ACC112 (cell line): Measurements from ENCODE around the gene ETFB.

Experiments used
- H2AFZ ChIP-seq: fragments of 200-600 bp; sonication (generic); one replicate; pipeline ENCODE4 v1.6.0; 2017; ENCODE audit warnings: antibody characterized with exemption, low read length; ENCODE audit not compliant: unreplicated experiment
- H3K27ac ChIP-seq: fragments of 200-600 bp; sonication (generic); 2 replicates; pipeline ENCODE4 v1.5.1; 2014; ENCODE audit warnings: low read depth, mild to moderate bottlenecking, antibody characterized with exemption, low read length, moderate library complexity
- H3K27me3 ChIP-seq: fragments of 200-600 bp; sonication (generic); 2 replicates; pipeline ENCODE4 v1.6.1; 2014; ENCODE audit warnings: mild to moderate bottlenecking, antibody characterized with exemption, low read length, moderate library complexity, mixed read lengths; ENCODE audit not compliant: insufficient read depth
- H3K36me3 ChIP-seq: fragments of 200-600 bp; sonication (generic); 2 replicates; pipeline ENCODE4 v1.6.1; 2016; ENCODE audit warnings: mild to moderate bottlenecking, antibody characterized with exemption, low read length, moderate library complexity, mixed read lengths; ENCODE audit not compliant: insufficient read depth
- H3K4me1 ChIP-seq: fragments of 200-600 bp; sonication (generic); one replicate; pipeline ENCODE4 v1.6.1; 2016; ENCODE audit warnings: low read length, mixed read lengths; ENCODE audit not compliant: insufficient read depth, unreplicated experiment, control insufficient read depth
- H3K4me3 ChIP-seq: fragments of 200-600 bp; sonication (generic); 2 replicates; pipeline ENCODE4 v1.5.1; 2014; ENCODE audit warnings: mild to moderate bottlenecking, low read depth, low read length
- H3K79me2 ChIP-seq: fragments of 200-600 bp; sonication (generic); one replicate; pipeline ENCODE4 v1.6.0; 2016; ENCODE audit warnings: low read length; ENCODE audit not compliant: control insufficient read depth, unreplicated experiment, insufficient read depth

The ETFB gene

DNA sequence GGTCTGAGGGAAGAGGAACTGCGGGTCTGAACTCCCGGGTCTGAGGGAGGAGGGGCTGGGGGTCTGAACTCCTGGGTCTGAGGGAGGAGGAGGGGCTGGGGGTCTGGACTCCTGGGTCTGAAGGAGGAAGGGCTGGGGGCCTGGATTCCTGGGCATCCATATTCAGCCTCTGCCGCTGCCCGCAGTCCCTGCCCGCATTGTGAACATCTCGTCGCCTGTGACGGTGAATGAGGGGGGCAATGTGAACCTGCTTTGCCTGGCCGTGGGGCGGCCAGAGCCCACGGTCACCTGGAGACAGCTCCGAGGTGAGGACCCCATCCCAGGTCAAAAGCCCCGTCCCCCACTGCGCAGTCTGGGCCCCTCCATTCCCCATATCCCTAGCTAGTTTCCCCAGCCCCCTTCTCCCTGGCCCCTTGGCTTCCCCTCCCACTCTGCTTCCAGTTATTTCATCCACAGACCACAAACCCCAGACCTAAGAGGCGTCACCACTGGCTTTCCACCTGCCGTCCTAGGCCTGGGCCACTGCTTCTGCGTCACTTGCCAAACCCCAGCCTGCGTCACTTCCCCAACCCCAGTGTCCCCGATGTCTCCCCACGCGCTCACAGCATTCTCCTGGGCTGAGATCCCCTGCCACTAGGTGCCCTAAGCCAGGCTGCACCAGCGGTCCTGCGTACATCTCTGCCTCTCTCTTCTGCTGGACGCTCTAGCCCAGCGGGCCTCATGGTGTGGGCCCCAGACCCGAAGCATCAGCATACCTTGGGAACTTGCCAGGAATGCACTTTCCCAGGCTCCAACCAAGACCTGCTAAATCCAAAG is 40.8 kb downstream of the ETFB start:
- Histone ChIP-seq H2AFZ (no peak overlapping the region), H3K4me1 (no peaks in the 10 kb centered on the region), H3K79me2 (no peaks in the 10 kb centered on the region), H3K27me3 (peaks cover 29% of the 10 kb centered on the region), H3K36me3 (no peaks in the 10 kb centered on the region), H3K4me3 (no peak overlapping the region), H3K27ac (no peak overlapping the region)

DNA sequence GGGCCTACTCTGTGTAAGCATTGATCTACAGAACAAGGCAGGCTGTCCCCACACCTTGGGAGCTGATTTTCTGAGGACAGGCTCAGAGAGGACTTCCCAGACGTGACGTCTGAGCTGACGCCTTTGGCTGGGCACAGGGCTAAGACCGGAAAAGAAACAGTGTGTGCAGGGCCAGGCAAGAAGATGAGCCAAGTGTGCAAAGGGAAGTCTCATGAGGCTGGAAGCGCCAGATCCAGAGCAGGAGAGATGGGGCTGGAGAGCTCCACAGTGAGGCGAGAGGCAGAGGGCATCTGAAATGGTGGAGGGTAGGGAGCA is 42.1 kb downstream of the ETFB start:
- Histone ChIP-seq H3K79me2 (no peaks in the 10 kb centered on the region), H3K36me3 (no peaks in the 10 kb centered on the region), H2AFZ (no peak overlapping the region), H3K4me1 (no peaks in the 10 kb centered on the region), H3K27ac (no peak overlapping the region), H3K27me3 (peaks cover 29% of the 10 kb centered on the region), H3K4me3 (no peak overlapping the region)

DNA sequence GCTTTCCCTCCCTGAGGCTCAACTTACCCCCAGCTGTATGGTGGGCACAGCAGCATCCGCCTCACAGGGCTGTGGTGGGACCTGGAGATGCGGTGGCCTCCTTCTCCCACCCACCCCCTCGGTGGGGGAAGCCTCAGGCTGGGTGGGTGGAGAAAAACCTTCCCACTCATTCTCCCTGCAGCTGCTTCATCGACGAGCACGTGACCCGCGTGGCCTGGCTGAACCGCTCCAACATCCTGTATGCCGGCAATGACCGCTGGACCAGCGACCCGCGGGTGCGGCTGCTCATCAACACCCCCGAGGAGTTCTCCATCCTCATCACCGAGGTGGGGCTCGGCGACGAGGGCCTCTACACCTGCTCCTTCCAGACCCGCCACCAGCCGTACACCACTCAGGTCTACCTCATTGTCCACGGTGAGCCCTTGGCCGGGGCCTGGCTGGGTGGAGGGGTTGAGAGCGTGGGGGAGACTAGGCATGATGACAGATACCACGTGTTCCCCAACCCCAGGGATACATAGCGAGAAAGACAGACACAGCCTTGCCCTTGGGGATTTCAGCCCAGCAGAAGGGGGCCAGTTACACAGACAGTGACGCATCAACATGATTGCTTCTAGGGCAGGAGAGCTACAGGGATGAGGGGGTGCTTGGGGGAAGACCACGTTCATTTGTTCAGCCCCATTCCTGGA is 42.6 kb downstream of the ETFB start:
- Histone ChIP-seq H3K27me3 (peaks cover 29% of the 10 kb centered on the region), H3K4me3 (no peak overlapping the region), H2AFZ (no peak overlapping the region), H3K36me3 (no peaks in the 10 kb centered on the region), H3K4me1 (no peaks in the 10 kb centered on the region), H3K79me2 (no peaks in the 10 kb centered on the region), H3K27ac (no peak overlapping the region)

DNA sequence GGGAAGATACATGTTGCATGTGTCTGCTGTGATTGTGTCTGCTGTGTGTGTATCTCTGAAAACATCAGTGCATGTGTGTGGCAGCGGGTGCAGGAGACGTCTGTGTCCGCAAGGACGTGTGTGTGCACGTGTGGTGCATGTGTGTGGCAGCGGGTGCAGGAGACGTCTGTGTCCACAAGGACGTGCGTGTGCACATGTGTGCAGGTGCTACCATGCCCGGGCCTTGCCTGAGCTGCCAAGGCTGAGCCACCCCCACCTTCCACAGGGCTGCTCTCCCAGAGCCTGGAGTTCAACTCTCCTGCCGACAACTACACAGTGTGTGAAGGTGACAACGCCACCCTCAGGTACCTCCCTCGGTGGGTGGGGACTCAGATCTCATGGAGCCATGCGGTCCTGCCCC is 44.4 kb downstream of the ETFB start:
- Histone ChIP-seq H3K4me3 (no peak overlapping the region), H3K27ac (no peak overlapping the region), H3K4me1 (no peaks in the 10 kb centered on the region), H3K79me2 (no peaks in the 10 kb centered on the region), H2AFZ (no peak overlapping the region), H3K36me3 (no peaks in the 10 kb centered on the region), H3K27me3 (peaks cover 18% of the 10 kb centered on the region)

DNA sequence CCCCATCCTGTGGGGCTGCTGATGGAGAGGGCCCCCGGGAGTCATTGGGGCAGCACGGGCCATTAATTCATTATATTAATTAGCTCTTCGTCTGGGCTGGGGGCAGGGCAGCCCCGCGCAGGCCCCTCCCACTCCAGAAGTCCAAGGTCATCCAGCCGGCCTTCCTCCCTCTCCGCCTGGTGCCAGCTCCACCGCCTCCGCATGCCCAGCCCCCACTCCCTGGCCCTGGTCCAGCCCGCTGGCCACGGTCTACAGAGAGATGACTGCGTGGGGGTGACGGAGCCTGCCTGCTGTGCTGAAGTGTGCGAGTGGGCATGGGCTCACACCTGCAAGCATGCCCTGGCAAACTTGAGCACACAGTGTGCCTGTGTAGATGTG is 45.9 kb downstream of the ETFB start:
- Histone ChIP-seq H3K79me2 (no peaks in the 10 kb centered on the region), H3K4me3 (no peak overlapping the region), H3K27ac (no peak overlapping the region), H3K36me3 (no peaks in the 10 kb centered on the region), H3K4me1 (no peaks in the 10 kb centered on the region), H2AFZ (no peak overlapping the region), H3K27me3 (peaks cover 7% of the 10 kb centered on the region)

DNA sequence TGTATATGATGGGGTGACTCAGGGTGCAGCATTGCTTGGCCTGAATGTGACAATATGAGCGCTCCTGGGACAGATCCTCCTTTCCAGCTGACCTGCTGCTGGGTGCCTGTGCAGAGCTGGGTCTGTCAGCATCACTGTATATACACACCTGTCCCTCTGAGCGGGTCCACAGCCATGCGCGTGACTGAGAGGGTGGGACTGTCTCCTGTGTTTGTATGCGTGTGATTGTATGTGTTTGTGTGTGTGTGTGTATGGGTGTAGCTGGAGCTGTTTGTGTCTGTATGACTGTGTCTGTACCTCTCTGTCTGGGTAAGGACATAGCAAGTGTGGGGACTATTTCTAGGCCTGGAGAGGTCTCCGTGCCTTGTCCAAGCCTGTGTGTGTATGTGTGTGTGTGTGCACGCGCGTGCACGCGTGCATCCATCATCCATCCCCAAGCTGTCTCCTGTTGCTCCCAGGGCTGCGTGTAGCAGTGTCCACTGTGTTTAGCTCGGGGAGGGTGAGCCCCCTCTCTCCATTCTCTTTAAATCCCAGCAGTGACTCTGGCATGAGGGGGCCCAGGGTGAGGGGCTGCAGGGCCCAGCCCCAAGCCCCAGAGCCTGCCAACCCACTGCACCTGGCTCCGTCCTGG is 46.4 kb downstream of the ETFB start:
- Histone ChIP-seq H2AFZ (no peak overlapping the region), H3K4me1 (no peaks in the 10 kb centered on the region), H3K27ac (no peak overlapping the region), H3K27me3 (peaks cover 7% of the 10 kb centered on the region), H3K79me2 (no peaks in the 10 kb centered on the region), H3K36me3 (no peaks in the 10 kb centered on the region), H3K4me3 (no peak overlapping the region)

DNA sequence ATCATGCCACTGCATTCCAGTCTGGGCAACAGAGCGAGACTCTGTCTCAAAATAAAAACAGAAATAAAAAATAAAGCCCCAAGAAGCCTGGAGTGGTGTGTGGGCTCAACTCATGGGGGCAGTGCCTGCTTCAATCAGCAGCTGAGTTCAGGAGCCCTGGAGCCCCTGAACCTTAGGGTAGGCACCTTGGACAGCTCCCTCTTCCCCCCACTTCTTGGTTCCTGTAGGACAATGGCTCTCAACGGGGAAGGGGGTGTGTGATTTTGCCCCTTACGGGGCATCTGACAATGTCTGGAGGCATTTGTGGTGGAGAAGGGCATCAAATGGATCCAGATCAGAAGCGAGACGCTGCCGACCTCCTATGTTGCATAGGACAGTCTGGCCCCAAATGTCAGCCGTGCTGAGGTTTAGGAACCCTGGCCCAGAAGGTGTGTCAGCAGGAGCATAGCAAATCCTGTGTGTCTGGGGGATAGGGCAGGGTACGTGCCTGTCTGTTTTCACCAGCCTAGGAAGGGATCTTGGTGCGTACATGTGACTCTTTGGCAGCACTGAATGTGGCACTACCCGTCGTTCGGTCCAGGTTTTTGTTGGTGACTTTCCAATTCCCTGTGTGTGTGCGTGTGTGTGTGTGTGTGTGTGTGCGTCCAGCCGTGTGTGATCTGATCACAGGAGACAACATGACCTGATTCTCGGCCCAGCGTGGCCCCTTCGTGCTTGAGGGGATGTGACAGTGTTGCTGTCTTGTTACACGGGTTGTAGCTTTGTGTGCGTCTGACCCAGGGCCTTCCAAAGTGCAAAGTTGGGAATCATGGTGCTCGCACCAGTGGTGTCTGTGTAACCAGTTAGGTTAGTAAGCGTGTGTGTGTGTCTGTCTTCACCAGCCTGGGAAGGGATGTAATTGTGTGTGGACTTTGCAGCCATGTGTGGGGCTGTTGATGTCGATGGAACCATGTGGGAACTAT is 47.2 kb downstream of the ETFB start:
- Histone ChIP-seq H3K4me1 (no peaks in the 10 kb centered on the region), H3K79me2 (no peaks in the 10 kb centered on the region), H3K4me3 (no peak overlapping the region), H3K27me3 (peaks cover 5% of the 10 kb centered on the region), H3K27ac (no peak overlapping the region), H3K36me3 (no peaks in the 10 kb centered on the region), H2AFZ (no peak overlapping the region)

DNA sequence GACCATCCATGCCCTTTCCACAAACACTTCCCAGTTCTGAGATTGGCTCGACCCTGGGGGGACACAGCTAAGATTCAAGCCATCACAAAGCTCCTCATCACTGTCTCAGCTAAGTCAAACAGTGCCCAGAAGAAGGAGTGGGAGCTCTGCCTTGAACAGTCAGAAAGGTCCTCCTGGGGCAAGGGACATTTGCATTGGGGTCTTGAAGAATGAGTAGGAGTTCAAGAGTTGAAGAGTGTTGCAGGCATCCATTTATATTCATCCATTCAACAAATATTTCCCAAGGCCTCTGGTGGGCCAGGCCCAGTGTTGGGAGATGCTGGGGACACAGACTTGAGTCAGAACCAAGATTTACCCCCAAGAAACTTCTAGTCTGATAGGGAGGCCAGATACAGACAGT is 48.2 kb downstream of the ETFB start:
- H3K79me2 ChIP-seq = no peaks in the 10 kb centered on the region
- peaks cover 7% of the 10 kb centered on the region for H3K27me3 ChIP-seq
- H3K4me3 ChIP-seq = no peak overlapping the region
- H2AFZ ChIP-seq = no peak overlapping the region
- H3K36me3 ChIP-seq = no peaks in the 10 kb centered on the region
- H3K4me1 ChIP-seq = no peaks in the 10 kb centered on the region
- H3K27ac ChIP-seq = no peak overlapping the region

DNA sequence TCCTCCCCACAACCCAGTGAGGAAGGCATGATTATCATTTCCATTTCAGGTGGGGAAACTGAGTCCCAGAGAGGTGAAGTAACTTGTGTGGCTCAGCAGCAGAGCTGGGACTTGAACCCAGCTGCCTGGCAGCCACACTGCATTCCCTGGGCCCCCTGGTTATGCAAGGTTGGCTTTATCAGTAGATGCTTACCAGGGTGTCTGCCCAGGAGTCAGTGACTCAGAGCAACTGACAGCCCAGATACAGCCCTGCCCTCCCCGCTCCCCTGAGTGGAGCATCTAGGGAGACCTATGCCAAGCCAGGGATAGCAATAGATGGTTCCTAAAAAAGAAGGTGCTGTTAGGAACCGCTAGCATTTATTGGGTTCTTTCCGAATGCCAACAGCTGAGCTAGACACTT is 48.8 kb downstream of the ETFB start:
- no peak overlapping the region for H2AFZ ChIP-seq
- H3K27ac ChIP-seq = no peak overlapping the region
- H3K4me1 ChIP-seq = no peaks in the 10 kb centered on the region
- peaks cover 9% of the 10 kb centered on the region for H3K27me3 ChIP-seq
- H3K4me3 ChIP-seq = no peak overlapping the region
- H3K79me2 ChIP-seq = no peaks in the 10 kb centered on the region
- H3K36me3 ChIP-seq = no peaks in the 10 kb centered on the region

DNA sequence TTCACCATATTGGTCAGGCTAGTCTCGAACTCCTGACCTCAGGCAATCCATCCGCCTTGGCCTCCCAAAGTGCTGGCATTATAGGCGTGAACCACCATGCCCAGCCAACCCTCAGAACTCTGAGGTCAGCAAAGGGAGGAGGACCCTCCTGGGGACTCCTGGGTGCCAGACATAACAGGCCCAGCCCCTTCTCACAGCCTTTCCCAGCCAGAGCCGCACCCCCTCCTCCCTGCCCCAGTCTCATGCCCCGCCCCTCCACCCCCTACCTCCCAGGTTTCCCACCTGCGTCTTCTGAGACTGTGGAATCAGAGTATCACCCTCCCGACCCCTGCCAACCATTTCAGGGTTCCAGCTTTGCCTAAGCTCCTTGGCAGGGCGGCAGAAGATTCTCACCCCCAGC is 49.5 kb downstream of the ETFB start:
- Histone ChIP-seq H3K27ac (no peak overlapping the region), H2AFZ (no peak overlapping the region), H3K36me3 (no peaks in the 10 kb centered on the region), H3K79me2 (no peaks in the 10 kb centered on the region), H3K4me3 (no peak overlapping the region), H3K4me1 (no peaks in the 10 kb centered on the region), H3K27me3 (peaks cover 14% of the 10 kb centered on the region)
